ENCODE data around the gene RAPGEF2.

The RAPGEF2 gene

DNA sequence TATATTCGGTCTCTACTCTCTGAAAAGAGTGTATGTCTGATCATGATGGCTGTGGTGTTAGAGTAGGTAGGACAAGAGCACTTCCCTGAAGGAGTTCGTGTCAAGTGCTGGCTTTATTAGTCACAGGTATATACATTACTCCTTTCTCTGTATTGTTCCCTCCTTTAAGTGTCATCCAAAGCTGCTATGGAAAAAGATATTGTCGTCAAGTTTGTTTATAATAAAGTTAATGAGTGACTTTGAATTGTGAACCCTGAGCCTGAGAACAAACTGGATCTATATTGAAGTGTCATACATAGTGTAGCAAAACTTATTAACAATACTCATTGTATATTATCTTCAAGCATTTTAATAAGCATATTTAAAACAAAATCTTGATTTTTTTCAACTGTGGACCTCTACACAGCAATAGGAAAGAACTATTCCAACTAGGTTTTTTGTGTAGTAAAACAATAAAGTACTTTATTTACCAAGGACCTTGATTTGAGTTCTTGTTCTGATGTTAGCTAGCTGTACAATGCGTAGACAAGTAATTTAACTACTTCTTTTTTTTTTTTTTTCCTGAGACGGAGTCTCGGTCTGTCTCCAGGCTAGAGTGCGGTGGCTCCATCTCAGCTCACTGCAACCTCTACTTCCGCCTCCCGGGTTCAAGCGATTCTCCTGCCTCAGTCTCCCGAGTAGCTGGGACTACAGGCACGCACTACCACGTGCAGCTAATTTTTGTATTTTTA, 177.7 kb downstream of the RAPGEF2 start:
- Histone ChIP-seq H3K36me3 (ENCODE audit: control insufficient read depth, insufficient read depth, low read length) (peaks cover 4% of the 10 kb centered on the region; the same call in 1 of the 2 replicates), H3K27ac (ENCODE audit: low read depth, low read length) (no peak overlapping the region), H3K4me1 (ENCODE audit: control insufficient read depth, insufficient read depth, low read length) (peaks cover 23% of the 10 kb centered on the region), H3K4me3 (ENCODE audit: low read depth, low read length) (no peak overlapping the region), H3K9me3 (ENCODE audit: control insufficient read depth, insufficient read depth, low read depth, low read length) (no peaks in the 10 kb centered on the region), H3K27me3 (ENCODE audit: control insufficient read depth, insufficient read depth, low read length) (no peaks in the 10 kb centered on the region), H3K9ac (ENCODE audit: low read length) (no peak overlapping the region)

DNA sequence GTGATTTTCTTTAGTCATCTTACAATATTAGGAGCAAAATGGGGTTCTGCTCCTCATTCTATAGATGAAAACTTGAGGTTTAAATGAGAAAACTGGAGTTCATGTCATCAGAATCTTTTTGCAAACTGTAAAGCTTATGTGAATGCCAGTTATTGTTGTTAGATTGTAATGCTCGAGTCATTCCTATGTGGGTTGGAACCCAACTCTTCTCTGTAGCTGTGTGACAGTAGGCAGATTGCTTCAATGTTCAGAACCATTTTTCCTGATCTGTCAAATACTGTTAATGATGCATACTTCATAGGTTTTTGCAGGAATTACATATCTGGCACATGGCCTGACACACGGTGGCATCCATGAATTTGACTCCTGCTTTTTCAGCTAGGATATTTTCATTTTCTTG, 178.9 kb downstream of the RAPGEF2 start:
- Histone ChIP-seq H3K36me3 (ENCODE audit: control insufficient read depth, insufficient read depth, low read length) (peaks cover 4% of the 10 kb centered on the region; the same call in 1 of the 2 replicates), H3K9ac (ENCODE audit: low read length) (no peak overlapping the region), H3K4me3 (ENCODE audit: low read depth, low read length) (no peak overlapping the region), H3K4me1 (ENCODE audit: control insufficient read depth, insufficient read depth, low read length) (peaks cover 23% of the 10 kb centered on the region), H3K9me3 (ENCODE audit: control insufficient read depth, insufficient read depth, low read depth, low read length) (no peaks in the 10 kb centered on the region), H3K27me3 (ENCODE audit: control insufficient read depth, insufficient read depth, low read length) (no peaks in the 10 kb centered on the region), H3K27ac (ENCODE audit: low read depth, low read length) (no peak overlapping the region)

DNA sequence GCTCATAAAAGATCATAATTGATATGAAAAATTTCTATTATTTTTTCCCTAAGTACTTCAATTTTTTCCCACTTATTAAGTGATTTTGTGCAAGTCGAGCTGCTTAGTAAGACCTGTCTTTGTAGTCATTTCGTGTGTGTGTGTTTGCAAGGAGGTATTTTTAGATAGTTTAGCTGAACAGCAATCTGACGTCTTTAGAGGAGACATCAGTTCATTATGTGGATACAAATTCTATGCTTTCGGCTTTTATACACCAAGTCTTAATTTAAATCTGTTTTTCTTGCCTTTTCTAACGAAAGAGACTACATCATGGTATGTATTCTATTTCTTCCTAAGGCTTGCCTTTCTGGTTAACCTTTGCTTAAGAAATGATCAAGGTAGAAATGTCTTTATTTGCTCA, 179.4 kb downstream of the RAPGEF2 start:
- H3K27me3 ChIP-seq (ENCODE audit: control insufficient read depth, insufficient read depth, low read length) = no peaks in the 10 kb centered on the region
- H3K9me3 ChIP-seq (ENCODE audit: control insufficient read depth, insufficient read depth, low read depth, low read length) = no peaks in the 10 kb centered on the region
- H3K27ac ChIP-seq (ENCODE audit: low read depth, low read length) = no peak overlapping the region
- H3K9ac ChIP-seq (ENCODE audit: low read length) = no peak overlapping the region
- H3K4me1 ChIP-seq (ENCODE audit: control insufficient read depth, insufficient read depth, low read length) = peaks cover 23% of the 10 kb centered on the region
- peaks cover 4% of the 10 kb centered on the region; the same call in 1 of the 2 replicates for H3K36me3 ChIP-seq (ENCODE audit: control insufficient read depth, insufficient read depth, low read length)
- no peak overlapping the region for H3K4me3 ChIP-seq (ENCODE audit: low read depth, low read length)

DNA sequence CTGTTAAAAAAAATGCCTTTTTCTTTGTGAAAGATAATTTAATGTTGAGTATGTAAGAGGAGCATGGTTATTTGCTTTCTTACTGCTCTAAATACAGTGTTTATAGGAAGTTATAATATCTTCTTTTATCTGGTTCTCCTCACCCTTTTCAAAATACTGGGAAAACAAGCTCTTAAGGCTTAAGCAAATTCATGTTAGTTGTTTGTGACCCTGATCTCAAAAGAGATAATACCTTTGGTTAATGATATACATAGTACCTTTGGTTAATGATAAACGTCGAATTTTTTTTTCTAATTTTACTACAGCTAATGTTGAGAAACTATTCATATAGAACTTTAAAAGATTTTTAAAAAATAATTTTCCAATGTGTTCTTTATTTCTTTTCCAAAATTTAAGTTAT, 180.1 kb downstream of the RAPGEF2 start:
- H3K27me3 ChIP-seq (ENCODE audit: control insufficient read depth, insufficient read depth, low read length) = no peaks in the 10 kb centered on the region
- H3K4me3 ChIP-seq (ENCODE audit: low read depth, low read length) = no peak overlapping the region
- no peaks in the 10 kb centered on the region for H3K9me3 ChIP-seq (ENCODE audit: control insufficient read depth, insufficient read depth, low read depth, low read length)
- peak overlapping the region; percentile 88; the same call in 1 of the 2 replicates for H3K27ac ChIP-seq (ENCODE audit: low read depth, low read length)
- peaks cover 4% of the 10 kb centered on the region; the same call in 1 of the 2 replicates for H3K36me3 ChIP-seq (ENCODE audit: control insufficient read depth, insufficient read depth, low read length)
- peaks cover 23% of the 10 kb centered on the region for H3K4me1 ChIP-seq (ENCODE audit: control insufficient read depth, insufficient read depth, low read length)
- H3K9ac ChIP-seq (ENCODE audit: low read length) = no peak overlapping the region

DNA sequence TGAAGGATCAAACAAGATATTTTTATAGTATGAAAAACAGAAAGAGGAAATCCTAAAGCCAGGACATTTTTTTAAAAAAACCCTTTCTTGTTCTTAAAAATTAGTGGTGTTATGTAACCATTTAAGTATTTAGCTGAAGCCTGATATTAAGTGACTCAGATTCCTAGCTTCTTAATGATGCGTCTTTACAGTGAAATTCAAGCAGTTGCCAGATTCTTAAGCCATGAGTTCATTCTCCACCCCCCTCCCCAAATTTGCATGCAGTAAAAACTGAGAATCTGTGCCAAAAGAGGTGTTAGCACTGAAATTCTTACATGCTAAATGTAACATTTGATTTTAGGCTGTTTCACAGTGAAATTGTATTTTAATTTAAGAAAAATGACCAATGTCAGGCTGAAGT, 180.8 kb downstream of the RAPGEF2 start:
- no peak overlapping the region for H3K4me3 ChIP-seq (ENCODE audit: low read depth, low read length)
- peaks cover 28% of the 10 kb centered on the region for H3K4me1 ChIP-seq (ENCODE audit: control insufficient read depth, insufficient read depth, low read length)
- peak overlapping the region; percentile 88 for H3K27ac ChIP-seq (ENCODE audit: low read depth, low read length)
- H3K9me3 ChIP-seq (ENCODE audit: control insufficient read depth, insufficient read depth, low read depth, low read length) = no peaks in the 10 kb centered on the region
- H3K36me3 ChIP-seq (ENCODE audit: control insufficient read depth, insufficient read depth, low read length) = peaks cover 4% of the 10 kb centered on the region; the same call in 1 of the 2 replicates
- no peaks in the 10 kb centered on the region for H3K27me3 ChIP-seq (ENCODE audit: control insufficient read depth, insufficient read depth, low read length)
- H3K9ac ChIP-seq (ENCODE audit: low read length) = peak overlapping the region; percentile 40

DNA sequence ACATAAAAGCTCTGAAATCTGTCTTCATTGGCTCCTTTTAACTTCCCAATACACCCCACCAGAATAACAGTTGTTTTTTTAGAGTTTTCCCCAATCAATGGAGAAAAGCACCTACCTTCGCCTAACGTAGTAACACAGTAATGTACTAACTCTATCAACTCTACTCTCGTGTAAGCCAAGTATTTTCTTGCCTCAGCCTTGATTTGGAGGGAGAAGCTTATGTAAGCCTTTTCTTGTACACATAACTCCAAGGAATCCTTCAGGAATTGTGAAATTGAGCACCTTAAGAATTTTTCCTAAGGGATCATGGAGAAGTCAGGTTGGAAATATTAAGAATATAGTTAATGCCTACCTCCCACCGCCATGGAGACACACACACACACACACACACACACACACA, 181.2 kb downstream of the RAPGEF2 start:
- H3K9me3 ChIP-seq (ENCODE audit: control insufficient read depth, insufficient read depth, low read depth, low read length) = no peaks in the 10 kb centered on the region
- no peaks in the 10 kb centered on the region for H3K27me3 ChIP-seq (ENCODE audit: control insufficient read depth, insufficient read depth, low read length)
- H3K27ac ChIP-seq (ENCODE audit: low read depth, low read length) = peak overlapping the region; percentile 88
- peaks cover under 1% of the 10 kb centered on the region; the same call in 1 of the 2 replicates for H3K36me3 ChIP-seq (ENCODE audit: control insufficient read depth, insufficient read depth, low read length)
- H3K4me3 ChIP-seq (ENCODE audit: low read depth, low read length) = no peak overlapping the region
- H3K4me1 ChIP-seq (ENCODE audit: control insufficient read depth, insufficient read depth, low read length) = peaks cover 29% of the 10 kb centered on the region
- peak overlapping the region; percentile 40 for H3K9ac ChIP-seq (ENCODE audit: low read length)

DNA sequence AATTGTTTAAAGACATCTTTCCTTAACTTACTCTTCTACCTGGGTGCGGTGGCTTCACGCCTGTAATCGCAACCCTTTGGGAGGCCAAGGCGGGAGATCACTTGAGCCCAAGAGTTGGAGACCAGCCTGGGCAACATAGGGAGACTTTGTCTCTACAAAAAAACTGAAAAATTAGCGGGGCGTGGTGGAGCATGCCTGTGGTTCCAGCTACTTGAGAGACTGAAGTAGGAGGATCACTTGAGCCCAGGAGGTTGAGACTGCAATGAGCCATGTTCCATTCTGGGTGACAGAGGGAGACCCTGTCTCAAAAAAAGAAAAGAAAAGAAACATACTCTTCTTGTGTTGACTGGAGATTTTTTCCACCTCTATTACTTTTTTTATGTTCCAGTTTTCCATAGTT, 181.9 kb downstream of the RAPGEF2 start:
- Histone ChIP-seq H3K27me3 (ENCODE audit: control insufficient read depth, insufficient read depth, low read length) (no peaks in the 10 kb centered on the region), H3K36me3 (ENCODE audit: control insufficient read depth, insufficient read depth, low read length) (no peaks in the 10 kb centered on the region), H3K9me3 (ENCODE audit: control insufficient read depth, insufficient read depth, low read depth, low read length) (no peaks in the 10 kb centered on the region), H3K9ac (ENCODE audit: low read length) (no peak overlapping the region), H3K4me1 (ENCODE audit: control insufficient read depth, insufficient read depth, low read length) (peaks cover 29% of the 10 kb centered on the region), H3K27ac (ENCODE audit: low read depth, low read length) (no peak overlapping the region), H3K4me3 (ENCODE audit: low read depth, low read length) (no peak overlapping the region)

DNA sequence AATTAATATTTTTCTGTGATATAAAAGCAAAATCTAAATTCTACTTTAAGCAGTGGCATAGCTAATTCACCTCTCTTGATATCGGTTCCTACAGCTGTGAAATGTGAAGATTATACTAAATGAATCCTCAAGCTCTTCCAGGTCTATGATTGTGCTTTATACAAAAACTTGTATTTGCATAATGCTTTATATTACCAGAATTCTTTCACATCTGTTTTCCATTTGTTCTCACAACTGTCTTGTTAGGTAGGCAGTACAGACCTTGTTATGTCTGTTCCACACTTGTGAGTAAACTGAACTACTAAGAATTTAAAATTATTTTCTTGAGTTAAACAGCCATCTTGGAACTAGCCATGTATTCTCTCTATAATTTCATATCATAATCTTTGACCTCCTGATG, 184.9 kb downstream of the RAPGEF2 start:
- Histone ChIP-seq H3K4me3 (ENCODE audit: low read depth, low read length) (no peak overlapping the region), H3K9me3 (ENCODE audit: control insufficient read depth, insufficient read depth, low read depth, low read length) (no peaks in the 10 kb centered on the region), H3K36me3 (ENCODE audit: control insufficient read depth, insufficient read depth, low read length) (no peaks in the 10 kb centered on the region), H3K27me3 (ENCODE audit: control insufficient read depth, insufficient read depth, low read length) (no peaks in the 10 kb centered on the region), H3K27ac (ENCODE audit: low read depth, low read length) (no peak overlapping the region), H3K4me1 (ENCODE audit: control insufficient read depth, insufficient read depth, low read length) (peaks cover 24% of the 10 kb centered on the region), H3K9ac (ENCODE audit: low read length) (no peak overlapping the region)

DNA sequence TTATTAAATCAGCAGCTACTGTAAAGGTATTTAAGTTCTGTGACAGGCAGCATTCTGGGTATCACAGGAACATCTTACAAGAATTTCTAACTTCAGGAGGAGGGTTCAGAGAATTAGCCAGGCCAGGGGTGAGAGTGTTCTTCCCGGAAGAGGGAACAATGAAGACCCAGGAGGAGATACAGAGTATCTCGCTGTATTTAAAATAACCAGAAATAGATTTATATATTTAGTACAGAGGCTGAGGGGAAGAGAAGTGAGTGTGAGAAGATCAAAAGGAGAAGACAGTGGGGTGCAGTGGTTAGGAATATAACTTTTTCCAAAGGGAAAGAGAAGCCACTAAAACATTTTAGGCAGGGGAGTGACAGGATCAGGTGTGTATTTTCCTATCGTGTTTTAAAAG, 186.8 kb downstream of the RAPGEF2 start:
- H3K9me3 ChIP-seq (ENCODE audit: control insufficient read depth, insufficient read depth, low read depth, low read length) = no peaks in the 10 kb centered on the region
- no peaks in the 10 kb centered on the region for H3K27me3 ChIP-seq (ENCODE audit: control insufficient read depth, insufficient read depth, low read length)
- H3K27ac ChIP-seq (ENCODE audit: low read depth, low read length) = no peak overlapping the region
- H3K4me1 ChIP-seq (ENCODE audit: control insufficient read depth, insufficient read depth, low read length) = peaks cover 6% of the 10 kb centered on the region
- no peak overlapping the region for H3K4me3 ChIP-seq (ENCODE audit: low read depth, low read length)
- no peak overlapping the region for H3K9ac ChIP-seq (ENCODE audit: low read length)
- H3K36me3 ChIP-seq (ENCODE audit: control insufficient read depth, insufficient read depth, low read length) = no peaks in the 10 kb centered on the region

DNA sequence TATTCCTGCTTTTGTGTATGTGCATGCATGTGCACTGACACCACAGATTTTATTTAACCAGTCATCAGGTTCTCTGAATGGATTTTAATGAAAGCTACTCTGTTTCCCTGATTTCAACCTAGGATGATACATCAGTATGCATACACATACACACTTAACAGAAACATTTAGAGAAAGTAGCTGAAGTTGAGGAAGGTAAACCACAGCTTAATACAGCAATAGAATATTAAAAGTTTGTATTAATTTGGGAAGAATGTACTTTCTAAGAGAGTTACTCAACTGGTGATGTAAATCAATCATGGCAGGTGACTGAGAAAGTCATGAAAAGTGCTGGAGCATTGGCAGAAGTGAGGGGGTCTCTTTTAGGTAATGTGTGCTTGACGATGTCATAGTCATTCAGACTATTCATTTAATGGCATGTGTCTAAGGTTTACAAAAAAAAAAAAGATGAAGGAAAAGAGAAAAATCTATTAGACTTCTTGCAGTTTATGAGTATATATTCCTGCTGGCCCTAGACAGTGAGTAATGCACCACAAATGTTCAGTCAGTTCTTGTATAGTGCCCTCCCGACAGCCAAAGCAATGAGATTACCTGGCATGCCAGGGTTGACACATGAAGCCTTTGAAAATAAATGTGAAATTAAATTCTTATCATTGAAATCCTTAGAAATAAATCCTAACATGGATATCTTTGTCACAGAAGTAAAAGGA, 187.6 kb downstream of the RAPGEF2 start:
- Histone ChIP-seq H3K27me3 (ENCODE audit: control insufficient read depth, insufficient read depth, low read length) (no peaks in the 10 kb centered on the region), H3K27ac (ENCODE audit: low read depth, low read length) (no peak overlapping the region), H3K4me3 (ENCODE audit: low read depth, low read length) (no peak overlapping the region), H3K9me3 (ENCODE audit: control insufficient read depth, insufficient read depth, low read depth, low read length) (no peaks in the 10 kb centered on the region), H3K9ac (ENCODE audit: low read length) (no peak overlapping the region), H3K36me3 (ENCODE audit: control insufficient read depth, insufficient read depth, low read length) (no peaks in the 10 kb centered on the region), H3K4me1 (ENCODE audit: control insufficient read depth, insufficient read depth, low read length) (peaks cover 6% of the 10 kb centered on the region; the same call in 1 of the 2 replicates)

DNA sequence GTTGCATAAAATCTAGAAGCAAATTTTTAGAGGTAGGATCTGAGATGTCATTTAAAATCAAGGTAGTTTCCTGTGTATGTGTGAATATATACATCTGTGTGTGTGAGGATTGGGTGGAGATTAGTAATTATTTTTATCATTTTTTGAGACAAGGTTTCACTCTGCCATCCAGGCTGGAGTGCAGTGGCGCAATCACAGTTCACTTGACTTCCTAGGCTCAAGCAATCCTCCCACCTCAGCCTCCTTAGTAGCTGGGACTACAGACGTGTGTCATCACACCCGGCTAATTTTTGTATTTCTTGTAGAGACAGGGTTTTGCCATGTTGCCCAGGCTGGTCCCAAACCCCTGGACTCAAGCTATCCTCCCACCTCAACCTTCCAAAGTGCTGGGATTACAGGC, 188.3 kb downstream of the RAPGEF2 start:
- peaks cover 6% of the 10 kb centered on the region; the same call in 1 of the 2 replicates for H3K4me1 ChIP-seq (ENCODE audit: control insufficient read depth, insufficient read depth, low read length)
- H3K4me3 ChIP-seq (ENCODE audit: low read depth, low read length) = no peak overlapping the region
- H3K9ac ChIP-seq (ENCODE audit: low read length) = no peak overlapping the region
- H3K27me3 ChIP-seq (ENCODE audit: control insufficient read depth, insufficient read depth, low read length) = no peaks in the 10 kb centered on the region
- H3K36me3 ChIP-seq (ENCODE audit: control insufficient read depth, insufficient read depth, low read length) = no peaks in the 10 kb centered on the region
- no peaks in the 10 kb centered on the region for H3K9me3 ChIP-seq (ENCODE audit: control insufficient read depth, insufficient read depth, low read depth, low read length)
- H3K27ac ChIP-seq (ENCODE audit: low read depth, low read length) = no peak overlapping the region

Data from HUES6 (cell line).